ENCODE data around the gene TSC22D2. TPM values are rescaled to one million over a fixed set of nuclear protein-coding genes. Genes with fewer than 3 reads are reported as not detected.

Gene TSC22D2
- total RNA-seq, 1 experiment from 2014 or later, result 49.7 TPM

DNA sequence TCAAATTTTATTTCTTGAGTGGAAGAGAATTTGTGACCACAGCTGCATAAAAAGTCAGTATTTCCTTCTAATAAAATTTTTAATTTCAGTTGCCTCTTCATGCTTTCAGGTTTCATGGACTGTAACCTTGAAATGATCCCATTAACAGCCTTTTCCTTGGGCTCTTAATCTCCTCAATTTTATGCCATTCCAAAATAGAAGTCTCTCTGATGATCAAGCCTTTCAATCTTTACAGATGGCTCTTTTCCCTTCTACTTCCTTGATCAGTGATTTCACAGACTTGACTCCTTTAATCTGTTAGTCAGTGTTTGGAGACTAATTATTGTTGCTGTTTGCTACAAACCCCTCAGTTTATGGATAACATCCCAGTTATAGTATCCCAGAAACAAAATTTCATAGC lies 11.9 kb downstream of the TSC22D2 start:
- Mint-ChIP-seq H3K9me3 (ENCODE audit: low read depth, unreplicated experiment) (no peaks in the 10 kb centered on the region), H3K27ac (ENCODE audit: unreplicated experiment) (no peak overlapping the region), H3K4me3 (ENCODE audit: low read depth, unreplicated experiment) (no peak overlapping the region), H3K4me1 (ENCODE audit: low read depth, unreplicated experiment) (peaks cover 58% of the 10 kb centered on the region), H3K36me3 (ENCODE audit: insufficient read depth, unreplicated experiment) (peaks cover 12% of the 10 kb centered on the region), H3K27me3 (ENCODE audit: unreplicated experiment) (no peaks in the 10 kb centered on the region)
- TF ChIP-seq, protein P1, sequence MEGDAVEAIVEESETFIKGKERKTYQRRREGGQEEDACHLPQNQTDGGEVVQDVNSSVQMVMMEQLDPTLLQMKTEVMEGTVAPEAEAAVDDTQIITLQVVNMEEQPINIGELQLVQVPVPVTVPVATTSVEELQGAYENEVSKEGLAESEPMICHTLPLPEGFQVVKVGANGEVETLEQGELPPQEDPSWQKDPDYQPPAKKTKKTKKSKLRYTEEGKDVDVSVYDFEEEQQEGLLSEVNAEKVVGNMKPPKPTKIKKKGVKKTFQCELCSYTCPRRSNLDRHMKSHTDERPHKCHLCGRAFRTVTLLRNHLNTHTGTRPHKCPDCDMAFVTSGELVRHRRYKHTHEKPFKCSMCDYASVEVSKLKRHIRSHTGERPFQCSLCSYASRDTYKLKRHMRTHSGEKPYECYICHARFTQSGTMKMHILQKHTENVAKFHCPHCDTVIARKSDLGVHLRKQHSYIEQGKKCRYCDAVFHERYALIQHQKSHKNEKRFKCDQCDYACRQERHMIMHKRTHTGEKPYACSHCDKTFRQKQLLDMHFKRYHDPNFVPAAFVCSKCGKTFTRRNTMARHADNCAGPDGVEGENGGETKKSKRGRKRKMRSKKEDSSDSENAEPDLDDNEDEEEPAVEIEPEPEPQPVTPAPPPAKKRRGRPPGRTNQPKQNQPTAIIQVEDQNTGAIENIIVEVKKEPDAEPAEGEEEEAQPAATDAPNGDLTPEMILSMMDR (IDR thresholded peaks at IDR 0.05; ENCODE audit: unreplicated experiment), result no peak
- intact Hi-C loops (cut with micrococcal nuclease; ENCODE audit: unreplicated experiment), result loop anchor here (10.0 kb wide), 1 partner anchor 525 kb away; no protein-coding TSS in a partner anchor
- no peak for DNase-seq
- BruUV-seq (replicated peaks), result no TSS peak
- CTCF ChIA-PET, result interaction anchor here (1.4 kb wide), 1 partner anchor 10 kb away, joined by 7 read pairs; no protein-coding TSS in a partner anchor

DNA sequence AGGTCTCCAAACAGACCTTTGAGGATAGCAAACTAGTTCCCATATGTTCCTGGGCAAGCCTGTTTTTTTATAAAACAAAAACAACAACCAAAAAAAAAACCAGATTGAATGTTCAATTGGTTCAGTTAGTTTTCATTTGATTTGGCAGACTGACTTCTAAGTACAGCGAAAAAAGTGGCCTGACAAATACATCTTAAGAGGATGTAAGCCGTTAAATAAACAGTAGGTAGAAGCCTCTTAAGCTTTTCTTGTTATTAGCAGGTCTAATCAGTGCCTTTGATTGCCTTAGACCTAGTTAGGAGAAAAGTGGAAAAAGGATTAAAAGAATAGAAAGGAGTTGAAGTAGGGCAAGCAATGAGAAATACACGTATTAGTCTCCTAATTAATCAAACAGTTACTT lies 13.2 kb downstream of the TSC22D2 start:
- Mint-ChIP-seq H3K9me3 (ENCODE audit: low read depth, unreplicated experiment) (no peaks in the 10 kb centered on the region), H3K4me3 (ENCODE audit: low read depth, unreplicated experiment) (no peak overlapping the region), H3K27me3 (ENCODE audit: unreplicated experiment) (no peaks in the 10 kb centered on the region), H3K4me1 (ENCODE audit: low read depth, unreplicated experiment) (peaks cover 45% of the 10 kb centered on the region), H3K27ac (ENCODE audit: unreplicated experiment) (no peak overlapping the region), H3K36me3 (ENCODE audit: insufficient read depth, unreplicated experiment) (peaks cover 5% of the 10 kb centered on the region)
- intact Hi-C loops (cut with micrococcal nuclease; ENCODE audit: unreplicated experiment), result no loop called here
- TF ChIP-seq, protein P1 (IDR thresholded peaks at IDR 0.05; ENCODE audit: unreplicated experiment), result no peak
- CTCF ChIA-PET, result interaction anchor here (0.7 to 1.0 kb wide), 2 partner anchors 24 to 80 kb away, joined by 3 read pairs; no protein-coding TSS in a partner anchor
- no peak for DNase-seq
- no TSS peak for BruUV-seq (replicated peaks)

DNA sequence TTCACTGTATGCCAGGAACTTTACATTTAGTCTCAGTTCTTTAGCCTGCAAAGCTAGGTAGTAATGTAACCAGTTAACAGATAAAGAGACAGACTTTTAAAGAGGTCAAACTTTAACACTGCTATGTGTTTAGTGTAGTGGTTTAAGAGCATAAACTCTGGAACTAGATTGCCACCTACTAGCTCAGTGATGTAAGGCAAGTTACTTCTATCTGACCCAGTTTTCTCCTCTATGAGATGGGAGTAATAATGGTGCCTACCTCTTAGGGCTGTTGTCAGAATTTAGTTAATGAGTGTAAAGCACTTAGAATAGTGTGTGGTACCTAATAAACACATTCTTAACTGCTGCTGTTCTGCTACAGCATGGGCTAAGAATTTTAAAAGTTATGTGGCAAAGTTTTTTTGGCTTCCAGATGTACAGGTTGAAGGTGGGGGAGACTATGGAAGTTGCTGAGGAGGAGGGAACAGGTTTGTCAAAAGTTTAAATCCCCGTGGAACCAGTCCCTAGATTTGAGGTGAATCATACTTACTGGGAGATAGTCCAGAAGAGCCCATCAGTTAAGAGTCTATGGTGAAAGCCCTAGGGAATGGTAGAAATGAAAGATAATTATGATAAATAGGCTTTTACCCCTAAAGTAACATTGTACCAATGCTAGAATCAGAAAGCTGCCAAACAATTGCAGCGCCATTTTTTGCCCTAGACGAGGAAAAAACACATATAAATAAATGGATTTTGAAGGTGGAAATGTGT lies 13.9 kb downstream of the TSC22D2 start:
- H3K9me3 Mint-ChIP-seq (ENCODE audit: low read depth, unreplicated experiment), result no peaks in the 10 kb centered on the region
- peaks cover 5% of the 10 kb centered on the region for H3K36me3 Mint-ChIP-seq (ENCODE audit: insufficient read depth, unreplicated experiment)
- CTCF ChIA-PET, result interaction anchor here (1.0 kb wide), 1 partner anchor 81 kb away, joined by 3 read pairs; no protein-coding TSS in a partner anchor
- TF ChIP-seq, protein P1 (IDR thresholded peaks at IDR 0.05; ENCODE audit: unreplicated experiment), result no peak
- H3K4me1 Mint-ChIP-seq (ENCODE audit: low read depth, unreplicated experiment), result peaks cover 45% of the 10 kb centered on the region
- H3K27me3 Mint-ChIP-seq (ENCODE audit: unreplicated experiment), result no peaks in the 10 kb centered on the region
- H3K27ac Mint-ChIP-seq (ENCODE audit: unreplicated experiment), result peak overlapping the region; percentile 27
- no peak overlapping the region for H3K4me3 Mint-ChIP-seq (ENCODE audit: low read depth, unreplicated experiment)
- no peak for DNase-seq
- no TSS peak for BruUV-seq (replicated peaks)
- intact Hi-C loops (cut with micrococcal nuclease; ENCODE audit: unreplicated experiment), result no loop called here

DNA sequence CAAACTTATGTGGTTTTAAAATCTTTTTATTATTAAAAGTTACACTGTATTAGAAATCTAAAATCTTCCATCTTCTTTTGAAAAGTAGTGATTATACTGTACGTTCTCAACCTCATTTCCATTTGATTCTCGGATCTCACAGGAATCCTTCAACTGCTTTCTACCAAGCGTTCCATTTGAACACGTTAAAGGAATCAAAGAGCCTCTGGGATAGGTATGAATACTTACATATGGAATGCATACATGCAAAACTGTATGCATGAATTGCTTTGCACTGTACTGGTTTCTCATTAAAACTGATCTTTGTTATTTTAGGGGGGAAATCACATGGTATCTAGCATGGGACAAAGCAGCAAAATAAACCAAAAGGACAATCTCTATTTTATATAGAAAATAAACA lies 14.8 kb downstream of the TSC22D2 start:
- DNase-seq, result no peak
- H3K27me3 Mint-ChIP-seq (ENCODE audit: unreplicated experiment), result no peaks in the 10 kb centered on the region
- H3K36me3 Mint-ChIP-seq (ENCODE audit: insufficient read depth, unreplicated experiment), result peaks cover 5% of the 10 kb centered on the region
- H3K4me1 Mint-ChIP-seq (ENCODE audit: low read depth, unreplicated experiment), result peaks cover 37% of the 10 kb centered on the region
- H3K9me3 Mint-ChIP-seq (ENCODE audit: low read depth, unreplicated experiment), result no peaks in the 10 kb centered on the region
- intact Hi-C loops (cut with micrococcal nuclease; ENCODE audit: unreplicated experiment), result no loop called here
- TF ChIP-seq, protein P1 (IDR thresholded peaks at IDR 0.05; ENCODE audit: unreplicated experiment), result no peak
- H3K4me3 Mint-ChIP-seq (ENCODE audit: low read depth, unreplicated experiment), result no peak overlapping the region
- H3K27ac Mint-ChIP-seq (ENCODE audit: unreplicated experiment), result no peak overlapping the region
- BruUV-seq (replicated peaks), result no TSS peak
- CTCF ChIA-PET, result no interaction called here

Measured in Calu3 (cell line).